HepG2 (cell line): Measurements from ENCODE around the gene SAMD14. TPM values are rescaled to one million over a fixed set of nuclear protein-coding genes. Genes with fewer than 3 reads are reported as not detected.

ENCODE experiments used
- CENPT ChIP-seq: sonication (generic); formaldehyde crosslinking; IDR thresholded peaks from 2 replicates; pipeline ENCODE4 v1.8.0; 2022; ENCODE audit warnings: low read depth, mild to moderate bottlenecking, moderate library complexity, missing genetic modification reagents
- CREB1 ChIP-seq, 2 experiments: fragments of 450-650 bp in 1 of 2; IDR thresholded peaks; 2 replicates each; pipeline ENCODE4 v1.6.1; 2016 to 2017; ENCODE audit warnings: control low read depth in 1 of 2, mild to moderate bottlenecking in 1 of 2, missing compliant biosample characterization in 1 of 2, missing genetic modification characterization in 1 of 2
- CREM ChIP-seq, 2 experiments: sonication (generic) in 1 of 2; formaldehyde crosslinking in 1 of 2; IDR thresholded peaks; 2 replicates each; pipeline versions ENCODE4 v1.4.0 to v1.6.1; 2016 to 2020; ENCODE audit warnings: antibody characterized with exemption in 1 of 2, mild to moderate bottlenecking in 1 of 2, missing genetic modification reagents in 1 of 2
- DMAP1 ChIP-seq: IDR thresholded peaks from 2 replicates; pipeline ENCODE4 v1.6.1; 2016
- DPF2 ChIP-seq: sonication (generic); formaldehyde crosslinking; IDR thresholded peaks from 2 replicates; pipeline ENCODE4 v1.4.0; 2020; ENCODE audit warnings: mild to moderate bottlenecking, low read depth, missing genetic modification reagents, borderline replicate concordance
- E2F1 ChIP-seq: sonication (generic); formaldehyde crosslinking; IDR thresholded peaks from 2 replicates; pipeline ENCODE4 v1.5.0; 2020; ENCODE audit warnings: missing genetic modification reagents
- EZH2 ChIP-seq: conservative IDR thresholded peaks from 2 replicates; pipeline ENCODE4 v1.6.1; 2012; ENCODE audit warnings: mild to moderate bottlenecking, low read depth, low read length, moderate library complexity
- FOSL1 ChIP-seq: sonication (generic); formaldehyde crosslinking; IDR thresholded peaks from 2 replicates; pipeline ENCODE4 v1.9.0; 2021; ENCODE audit warnings: missing genetic modification reagents, borderline replicate concordance
- JUN ChIP-seq: sonication (generic); formaldehyde crosslinking; IDR thresholded peaks from 2 replicates; pipeline ENCODE4 v1.4.0; 2020; ENCODE audit warnings: mild to moderate bottlenecking, missing genetic modification reagents
- MED13 ChIP-seq: sonication (generic); formaldehyde crosslinking; IDR thresholded peaks from 2 replicates; pipeline ENCODE4 v1.5.0; 2020; ENCODE audit warnings: missing genetic modification reagents
- REL ChIP-seq: sonication (generic); formaldehyde crosslinking; conservative IDR thresholded peaks from 2 replicates; pipeline ENCODE4 v1.8.0; 2022; ENCODE audit warnings: mild to moderate bottlenecking, missing genetic modification reagents, moderate library complexity
- RFXAP ChIP-seq: sonication (generic); formaldehyde crosslinking; IDR thresholded peaks from 2 replicates; pipeline ENCODE4 v1.4.0; 2020; ENCODE audit warnings: missing genetic modification reagents, borderline replicate concordance
- SALL1 ChIP-seq: sonication (generic); formaldehyde crosslinking; IDR thresholded peaks from 2 replicates; pipeline ENCODE4 v1.8.0; 2022; ENCODE audit warnings: mild to moderate bottlenecking, missing genetic modification reagents
- SP2 ChIP-seq: sonication (generic); formaldehyde crosslinking; IDR thresholded peaks from 2 replicates; pipeline ENCODE4 v1.5.1; 2020; ENCODE audit warnings: mild to moderate bottlenecking, missing genetic modification reagents
- SPEN ChIP-seq: sonication (generic); formaldehyde crosslinking; IDR thresholded peaks from 2 replicates; pipeline ENCODE4 v1.5.1; 2020; ENCODE audit warnings: low read depth, mild to moderate bottlenecking, missing genetic modification reagents
- SRF ChIP-seq: IDR thresholded peaks from 2 replicates; pipeline ENCODE4 v1.6.1; 2011; ENCODE audit warnings: mild to moderate bottlenecking, low read depth, low read length, moderate library complexity
- TBX3 ChIP-seq: fragments of 450-650 bp; IDR thresholded peaks from 2 replicates; pipeline ENCODE4 v1.6.1; 2017; ENCODE audit warnings: antibody characterized with exemption, mild to moderate bottlenecking, inconsistent platforms, borderline replicate concordance
- ZBTB14 ChIP-seq: sonication (generic); formaldehyde crosslinking; IDR thresholded peaks from 2 replicates; pipeline ENCODE4 v1.4.0; 2020; ENCODE audit warnings: missing genetic modification reagents
- ZFP62 ChIP-seq: sonication (generic); formaldehyde crosslinking; IDR thresholded peaks from 2 replicates; pipeline ENCODE4 v1.4.0; 2020; ENCODE audit warnings: missing genetic modification reagents
- ZNF235 ChIP-seq: sonication (generic); formaldehyde crosslinking; IDR thresholded peaks from 2 replicates; pipeline ENCODE4 v1.8.1; 2023; ENCODE audit warnings: mild to moderate bottlenecking, missing genetic modification reagents, borderline replicate concordance
- ZNF251 ChIP-seq: sonication (generic); formaldehyde crosslinking; IDR thresholded peaks from 2 replicates; pipeline ENCODE4 v1.9.0; 2021; ENCODE audit warnings: mild to moderate bottlenecking, missing genetic modification reagents
- ZNF256 ChIP-seq: sonication (generic); formaldehyde crosslinking; conservative IDR thresholded peaks from 2 replicates; pipeline ENCODE4 v1.4.0; 2020; ENCODE audit warnings: missing genetic modification reagents
- ZNF468 ChIP-seq: sonication (generic); formaldehyde crosslinking; IDR thresholded peaks from 2 replicates; pipeline ENCODE4 v1.8.0; 2022; ENCODE audit warnings: mild to moderate bottlenecking, moderate library complexity, missing genetic modification reagents
- ZNF607 ChIP-seq: sonication (generic); formaldehyde crosslinking; IDR thresholded peaks from 2 replicates; pipeline ENCODE4 v1.5.1; 2020; ENCODE audit warnings: missing genetic modification reagents, mild to moderate bottlenecking, borderline replicate concordance
- ZNF720 ChIP-seq: sonication (generic); formaldehyde crosslinking; IDR thresholded peaks from 2 replicates; pipeline ENCODE4 v1.4.0; 2020; ENCODE audit warnings: missing genetic modification reagents
- ZSCAN30 ChIP-seq: sonication (generic); formaldehyde crosslinking; IDR thresholded peaks from 2 replicates; pipeline ENCODE4 v1.5.0; 2020; ENCODE audit warnings: mild to moderate bottlenecking, missing genetic modification reagents
- polyA plus RNA-seq, 8 experiments: library from polyadenylated mRNA; depleted of rRNA in 3 of 8; stranded (reverse) in 7 of 8; unstranded in 1 of 8; fragments of >200 nt; fragmentation: Illumina TruSeq in 4 of 8; extraction: Trizol in 4 of 8; gene quantifications; 2 replicates each; pipeline versions ENCODE4 v1.2.1 to v1.2.3, GENCODE V29; 2011 to 2016; ENCODE audit warnings: low read depth in 4 of 8, missing spikeins in 1 of 8, mixed read lengths in 1 of 8; ENCODE audit not compliant: insufficient read depth in 1 of 8
- total RNA-seq, 5 experiments: library from RNA; depleted of rRNA; stranded (reverse); fragments of >200 nt; fragmentation: Illumina TruSeq; extraction: Trizol; gene quantifications; 2 replicates each; pipeline ENCODE4 v1.2.3, GENCODE V29; 2016; ENCODE audit warnings: low read depth in 1 of 5
- TF ChIP-seq, protein P1 (sequence below): sonication (generic); formaldehyde crosslinking; IDR thresholded peaks from 2 replicates; pipeline ENCODE4 v1.4.0; 2020; ENCODE audit warnings: missing genetic modification reagents

The SAMD14 gene
- total and polyA plus RNA-seq, 2 of the 13 experiments (the other 11 are each of a cell fraction or from before 2014, with no cell fraction given): 0.07 to 0.22 TPM

GRCh38 chr17:50151937-50152547 is 22.1 kb upstream of the SAMD14 start (continued):
- TF ChIP-seq ZNF607 (CRISPR knock-in tag) (peak; percentile 75; the same call in 1 of the 2 replicates), ZNF720 (CRISPR knock-in tag) (no peak; the same call in 1 of the 2 replicates), E2F1 (no peak), ZBTB14 (CRISPR knock-in tag) (no peak), CREM (IDR thresholded peaks at IDR 0.05) (no peak; the same call in 1 of the 2 replicates), CREM (CRISPR knock-in tag; IDR thresholded peaks at IDR 0.05) (no peak), DMAP1 (CRISPR knock-in tag) (peak; percentile 64), REL (CRISPR knock-in tag) (no peak), CENPT (CRISPR knock-in tag) (no peak), SRF (no peak), FOSL1 (CRISPR knock-in tag) (no peak), SPEN (CRISPR knock-in tag) (peak; percentile 82; the same call in 1 of the 2 replicates), DPF2 (CRISPR knock-in tag) (no peak; the same call in 1 of the 2 replicates), ZNF468 (no peak), ZSCAN30 (CRISPR knock-in tag) (no peak), EZH2 (no peak), SALL1 (CRISPR knock-in tag) (peak; percentile 71), JUN (CRISPR knock-in tag) (no peak), ZFP62 (CRISPR knock-in tag) (no peak), ZNF251 (CRISPR knock-in tag) (no peak), ZNF256 (CRISPR knock-in tag) (no peak), CREB1 (IDR thresholded peaks at IDR 0.05) (no peak), CREB1 (CRISPR knock-in tag; IDR thresholded peaks at IDR 0.05) (no peak), TBX3 (peak; percentile 19; the same call in 1 of the 2 replicates), SP2 (CRISPR knock-in tag) (peak; percentile 36; the same call in 1 of the 2 replicates), RFXAP (CRISPR knock-in tag) (no peak), MED13 (CRISPR knock-in tag) (no peak), ZNF235 (CRISPR knock-in tag) (no peak)
- TF ChIP-seq, protein P1, sequence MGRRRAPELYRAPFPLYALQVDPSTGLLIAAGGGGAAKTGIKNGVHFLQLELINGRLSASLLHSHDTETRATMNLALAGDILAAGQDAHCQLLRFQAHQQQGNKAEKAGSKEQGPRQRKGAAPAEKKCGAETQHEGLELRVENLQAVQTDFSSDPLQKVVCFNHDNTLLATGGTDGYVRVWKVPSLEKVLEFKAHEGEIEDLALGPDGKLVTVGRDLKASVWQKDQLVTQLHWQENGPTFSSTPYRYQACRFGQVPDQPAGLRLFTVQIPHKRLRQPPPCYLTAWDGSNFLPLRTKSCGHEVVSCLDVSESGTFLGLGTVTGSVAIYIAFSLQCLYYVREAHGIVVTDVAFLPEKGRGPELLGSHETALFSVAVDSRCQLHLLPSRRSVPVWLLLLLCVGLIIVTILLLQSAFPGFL (CRISPR knock-in tag): no peak
